HepG2 (cell line): ENCODE results near the gene PRSS27. TPM values are rescaled to one million over a fixed set of nuclear protein-coding genes. Genes with fewer than 3 reads are reported as not detected.

Experiments
- CAMTA2 ChIP-seq: sonication (generic); formaldehyde crosslinking; IDR thresholded peaks from 2 replicates; pipeline ENCODE4 v1.4.0; 2020; ENCODE audit warnings: mild to moderate bottlenecking, missing genetic modification reagents, borderline replicate concordance
- CHD2 ChIP-seq: IDR thresholded peaks from 2 replicates; pipeline ENCODE4 v1.6.1; 2011; ENCODE audit warnings: low read depth, low read length, improper control_type of control experiment
- HNF4A ChIP-seq: sonication (generic); formaldehyde crosslinking; IDR thresholded peaks from 2 replicates; pipeline ENCODE4 v1.4.0; 2020; ENCODE audit warnings: missing genetic modification reagents
- KDM5B ChIP-seq: sonication (generic); formaldehyde crosslinking; IDR thresholded peaks from 2 replicates; pipeline ENCODE4 v1.4.0; 2020; ENCODE audit warnings: missing genetic modification reagents, mild to moderate bottlenecking, borderline replicate concordance
- KLF15 ChIP-seq: sonication (generic); formaldehyde crosslinking; IDR thresholded peaks from 2 replicates; pipeline ENCODE4 v1.8.1; 2023; ENCODE audit warnings: borderline replicate concordance, mild to moderate bottlenecking, inconsistent platforms, missing genetic modification reagents, mixed read lengths
- REL ChIP-seq: sonication (generic); formaldehyde crosslinking; conservative IDR thresholded peaks from 2 replicates; pipeline ENCODE4 v1.8.0; 2022; ENCODE audit warnings: mild to moderate bottlenecking, missing genetic modification reagents, moderate library complexity
- RXRB ChIP-seq: IDR thresholded peaks from 2 replicates; pipeline ENCODE4 v1.6.1; 2016; ENCODE audit warnings: borderline replicate concordance, missing genetic modification reagents, missing compliant biosample characterization
- SALL2 ChIP-seq: sonication (generic); formaldehyde crosslinking; IDR thresholded peaks from 2 replicates; pipeline ENCODE4 v1.8.1; 2023; ENCODE audit warnings: mild to moderate bottlenecking, missing genetic modification reagents, inconsistent platforms
- TBP ChIP-seq: sonication (generic); formaldehyde crosslinking; IDR thresholded peaks from 2 replicates; pipeline ENCODE4 v1.5.0; 2020; ENCODE audit warnings: missing genetic modification reagents
- YEATS2 ChIP-seq: sonication (generic); formaldehyde crosslinking; IDR thresholded peaks from 2 replicates; pipeline ENCODE4 v1.4.0; 2020; ENCODE audit warnings: missing genetic modification reagents, borderline replicate concordance
- ZNF234 ChIP-seq: sonication (generic); formaldehyde crosslinking; conservative IDR thresholded peaks from 2 replicates; pipeline ENCODE4 v1.5.1; 2020; ENCODE audit warnings: mild to moderate bottlenecking, missing genetic modification reagents
- ZNF383 ChIP-seq: sonication (generic); formaldehyde crosslinking; IDR thresholded peaks from 2 replicates; pipeline ENCODE4 v1.4.0; 2020; ENCODE audit warnings: missing genetic modification reagents, mild to moderate bottlenecking, borderline replicate concordance
- polyA plus RNA-seq, 8 experiments: library from polyadenylated mRNA; depleted of rRNA in 3 of 8; stranded (reverse) in 7 of 8; unstranded in 1 of 8; fragments of >200 nt; fragmentation: Illumina TruSeq in 4 of 8; extraction: Trizol in 4 of 8; gene quantifications; 2 replicates each; pipeline versions ENCODE4 v1.2.1 to v1.2.3, GENCODE V29; 2011 to 2016; ENCODE audit warnings: low read depth in 4 of 8, missing spikeins in 1 of 8, mixed read lengths in 1 of 8; ENCODE audit not compliant: insufficient read depth in 1 of 8
- total RNA-seq, 5 experiments: library from RNA; depleted of rRNA; stranded (reverse); fragments of >200 nt; fragmentation: Illumina TruSeq; extraction: Trizol; gene quantifications; 2 replicates each; pipeline ENCODE4 v1.2.3, GENCODE V29; 2016; ENCODE audit warnings: low read depth in 1 of 5
- TF ChIP-seq, protein P1 (sequence below): sonication (generic); formaldehyde crosslinking; IDR thresholded peaks from 2 replicates; pipeline ENCODE4 v1.4.0; 2020; ENCODE audit warnings: missing genetic modification reagents
- TF ChIP-seq, protein P2 (sequence below): sonication (generic); formaldehyde crosslinking; IDR thresholded peaks from 2 replicates; pipeline ENCODE4 v1.5.0; 2020; ENCODE audit warnings: mild to moderate bottlenecking, missing genetic modification reagents, moderate library complexity
- TF ChIP-seq, protein P3 (sequence below): sonication (generic); formaldehyde crosslinking; IDR thresholded peaks from 2 replicates; pipeline ENCODE4 v1.8.1; 2023; ENCODE audit warnings: mild to moderate bottlenecking, missing genetic modification reagents
- TF ChIP-seq, protein P4 (sequence below): sonication (generic); formaldehyde crosslinking; IDR thresholded peaks from 2 replicates; pipeline ENCODE4 v1.4.0; 2020; ENCODE audit warnings: missing genetic modification reagents, low read depth, mild to moderate bottlenecking, borderline replicate concordance
- TF ChIP-seq, protein P5 (sequence below): IDR thresholded peaks from 2 replicates; pipeline ENCODE4 v1.6.1; 2016

Gene PRSS27
- total and polyA plus RNA-seq, 2 of the 13 experiments (the other 11 are each of a cell fraction or from before 2014, with no cell fraction given), result 0.20 to 0.73 TPM

DNA sequence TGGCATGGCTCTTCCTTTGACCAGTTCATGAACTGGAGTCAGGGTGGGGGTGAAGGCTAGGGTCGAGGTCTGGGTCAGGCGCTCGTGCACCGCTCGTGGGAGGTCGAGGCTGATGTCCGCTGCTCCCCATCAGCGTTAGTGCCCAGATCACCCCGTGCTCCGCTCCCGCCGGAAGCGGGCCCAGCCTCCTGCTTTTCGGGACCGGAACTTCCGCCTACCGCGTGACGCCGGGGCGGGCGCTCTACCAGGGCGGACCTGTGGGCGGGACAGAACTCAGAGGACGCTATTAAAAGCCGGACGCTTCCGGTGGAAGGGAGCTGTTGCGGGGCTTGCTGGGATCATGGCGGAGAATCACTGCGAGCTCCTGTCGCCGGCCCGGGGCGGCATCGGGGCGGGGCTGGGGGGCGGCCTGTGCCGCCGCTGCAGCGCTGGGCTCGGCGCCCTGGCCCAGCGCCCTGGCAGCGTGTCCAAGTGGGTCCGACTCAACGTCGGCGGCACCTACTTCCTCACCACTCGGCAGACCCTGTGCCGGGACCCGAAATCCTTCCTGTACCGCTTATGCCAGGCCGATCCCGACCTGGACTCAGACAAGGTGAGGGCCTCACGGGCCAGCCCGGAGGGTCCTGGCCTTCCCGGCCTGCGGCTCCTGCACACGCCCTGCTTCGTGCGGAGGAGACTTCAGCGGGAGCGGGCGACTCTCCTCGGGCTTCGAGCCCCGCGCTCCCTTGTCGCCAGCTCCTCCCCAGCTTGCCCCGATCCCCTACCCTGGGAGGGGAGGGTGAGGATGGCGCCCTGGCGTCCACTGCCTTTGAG, 37.6 kb downstream of the PRSS27 start, which contains the start of gene KCTD5 (continued):
- TF ChIP-seq, protein P1, sequence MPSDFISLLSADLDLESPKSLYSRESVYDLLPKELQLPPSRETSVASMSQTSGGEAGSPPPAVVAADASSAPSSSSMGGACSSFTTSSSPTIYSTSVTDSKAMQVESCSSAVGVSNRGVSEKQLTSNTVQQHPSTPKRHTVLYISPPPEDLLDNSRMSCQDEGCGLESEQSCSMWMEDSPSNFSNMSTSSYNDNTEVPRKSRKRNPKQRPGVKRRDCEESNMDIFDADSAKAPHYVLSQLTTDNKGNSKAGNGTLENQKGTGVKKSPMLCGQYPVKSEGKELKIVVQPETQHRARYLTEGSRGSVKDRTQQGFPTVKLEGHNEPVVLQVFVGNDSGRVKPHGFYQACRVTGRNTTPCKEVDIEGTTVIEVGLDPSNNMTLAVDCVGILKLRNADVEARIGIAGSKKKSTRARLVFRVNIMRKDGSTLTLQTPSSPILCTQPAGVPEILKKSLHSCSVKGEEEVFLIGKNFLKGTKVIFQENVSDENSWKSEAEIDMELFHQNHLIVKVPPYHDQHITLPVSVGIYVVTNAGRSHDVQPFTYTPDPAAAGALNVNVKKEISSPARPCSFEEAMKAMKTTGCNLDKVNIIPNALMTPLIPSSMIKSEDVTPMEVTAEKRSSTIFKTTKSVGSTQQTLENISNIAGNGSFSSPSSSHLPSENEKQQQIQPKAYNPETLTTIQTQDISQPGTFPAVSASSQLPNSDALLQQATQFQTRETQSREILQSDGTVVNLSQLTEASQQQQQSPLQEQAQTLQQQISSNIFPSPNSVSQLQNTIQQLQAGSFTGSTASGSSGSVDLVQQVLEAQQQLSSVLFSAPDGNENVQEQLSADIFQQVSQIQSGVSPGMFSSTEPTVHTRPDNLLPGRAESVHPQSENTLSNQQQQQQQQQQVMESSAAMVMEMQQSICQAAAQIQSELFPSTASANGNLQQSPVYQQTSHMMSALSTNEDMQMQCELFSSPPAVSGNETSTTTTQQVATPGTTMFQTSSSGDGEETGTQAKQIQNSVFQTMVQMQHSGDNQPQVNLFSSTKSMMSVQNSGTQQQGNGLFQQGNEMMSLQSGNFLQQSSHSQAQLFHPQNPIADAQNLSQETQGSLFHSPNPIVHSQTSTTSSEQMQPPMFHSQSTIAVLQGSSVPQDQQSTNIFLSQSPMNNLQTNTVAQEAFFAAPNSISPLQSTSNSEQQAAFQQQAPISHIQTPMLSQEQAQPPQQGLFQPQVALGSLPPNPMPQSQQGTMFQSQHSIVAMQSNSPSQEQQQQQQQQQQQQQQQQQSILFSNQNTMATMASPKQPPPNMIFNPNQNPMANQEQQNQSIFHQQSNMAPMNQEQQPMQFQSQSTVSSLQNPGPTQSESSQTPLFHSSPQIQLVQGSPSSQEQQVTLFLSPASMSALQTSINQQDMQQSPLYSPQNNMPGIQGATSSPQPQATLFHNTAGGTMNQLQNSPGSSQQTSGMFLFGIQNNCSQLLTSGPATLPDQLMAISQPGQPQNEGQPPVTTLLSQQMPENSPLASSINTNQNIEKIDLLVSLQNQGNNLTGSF (CRISPR knock-in tag), result peak; percentile 46; the same call in 1 of the 2 replicates
- TF ChIP-seq, protein P2, sequence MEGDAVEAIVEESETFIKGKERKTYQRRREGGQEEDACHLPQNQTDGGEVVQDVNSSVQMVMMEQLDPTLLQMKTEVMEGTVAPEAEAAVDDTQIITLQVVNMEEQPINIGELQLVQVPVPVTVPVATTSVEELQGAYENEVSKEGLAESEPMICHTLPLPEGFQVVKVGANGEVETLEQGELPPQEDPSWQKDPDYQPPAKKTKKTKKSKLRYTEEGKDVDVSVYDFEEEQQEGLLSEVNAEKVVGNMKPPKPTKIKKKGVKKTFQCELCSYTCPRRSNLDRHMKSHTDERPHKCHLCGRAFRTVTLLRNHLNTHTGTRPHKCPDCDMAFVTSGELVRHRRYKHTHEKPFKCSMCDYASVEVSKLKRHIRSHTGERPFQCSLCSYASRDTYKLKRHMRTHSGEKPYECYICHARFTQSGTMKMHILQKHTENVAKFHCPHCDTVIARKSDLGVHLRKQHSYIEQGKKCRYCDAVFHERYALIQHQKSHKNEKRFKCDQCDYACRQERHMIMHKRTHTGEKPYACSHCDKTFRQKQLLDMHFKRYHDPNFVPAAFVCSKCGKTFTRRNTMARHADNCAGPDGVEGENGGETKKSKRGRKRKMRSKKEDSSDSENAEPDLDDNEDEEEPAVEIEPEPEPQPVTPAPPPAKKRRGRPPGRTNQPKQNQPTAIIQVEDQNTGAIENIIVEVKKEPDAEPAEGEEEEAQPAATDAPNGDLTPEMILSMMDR (CRISPR knock-in tag), result peak; percentile 14; the same call in 1 of the 2 replicates
- peak; percentile 53; the same call in 1 of the 2 replicates for TF ChIP-seq HNF4A (CRISPR knock-in tag)
- TF ChIP-seq ZNF234 (CRISPR knock-in tag), result no peak
- peak; percentile 63 for TF ChIP-seq CHD2
- TF ChIP-seq TBP (CRISPR knock-in tag), result no peak
- no peak for TF ChIP-seq CAMTA2
- peak; percentile 76 for TF ChIP-seq SALL2 (CRISPR knock-in tag)
- TF ChIP-seq, protein P3, sequence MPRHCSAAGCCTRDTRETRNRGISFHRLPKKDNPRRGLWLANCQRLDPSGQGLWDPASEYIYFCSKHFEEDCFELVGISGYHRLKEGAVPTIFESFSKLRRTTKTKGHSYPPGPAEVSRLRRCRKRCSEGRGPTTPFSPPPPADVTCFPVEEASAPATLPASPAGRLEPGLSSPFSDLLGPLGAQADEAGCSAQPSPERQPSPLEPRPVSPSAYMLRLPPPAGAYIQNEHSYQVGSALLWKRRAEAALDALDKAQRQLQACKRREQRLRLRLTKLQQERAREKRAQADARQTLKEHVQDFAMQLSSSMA, result peak; percentile 89; the same call in 1 of the 2 replicates
- TF ChIP-seq YEATS2 (CRISPR knock-in tag), result peak; percentile 99
- TF ChIP-seq, protein P4, sequence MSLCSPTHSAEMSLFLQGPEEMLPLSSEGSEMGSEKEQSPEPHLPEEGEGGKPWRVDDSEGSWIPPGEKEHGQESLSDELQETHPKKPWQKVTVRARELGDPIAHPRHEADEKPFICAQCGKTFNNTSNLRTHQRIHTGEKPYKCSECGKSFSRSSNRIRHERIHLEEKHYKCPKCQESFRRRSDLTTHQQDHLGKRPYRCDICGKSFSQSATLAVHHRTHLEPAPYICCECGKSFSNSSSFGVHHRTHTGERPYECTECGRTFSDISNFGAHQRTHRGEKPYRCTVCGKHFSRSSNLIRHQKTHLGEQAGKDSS (CRISPR knock-in tag), result peak; percentile 93
- peak; percentile 85 for TF ChIP-seq RXRB (CRISPR knock-in tag)
- peak; percentile 70; the same call in 1 of the 2 replicates for TF ChIP-seq ZNF383 (CRISPR knock-in tag)
- TF ChIP-seq KDM5B (CRISPR knock-in tag), result peak; percentile 72; the same call in 1 of the 2 replicates
- TF ChIP-seq, protein P5, sequence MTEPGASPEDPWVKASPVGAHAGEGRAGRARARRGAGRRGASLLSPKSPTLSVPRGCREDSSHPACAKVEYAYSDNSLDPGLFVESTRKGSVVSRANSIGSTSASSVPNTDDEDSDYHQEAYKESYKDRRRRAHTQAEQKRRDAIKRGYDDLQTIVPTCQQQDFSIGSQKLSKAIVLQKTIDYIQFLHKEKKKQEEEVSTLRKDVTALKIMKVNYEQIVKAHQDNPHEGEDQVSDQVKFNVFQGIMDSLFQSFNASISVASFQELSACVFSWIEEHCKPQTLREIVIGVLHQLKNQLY, result peak; percentile 68; the same call in 1 of the 2 replicates
- no peak; the same call in 1 of the 2 replicates for TF ChIP-seq KLF15 (CRISPR knock-in tag)
- peak; percentile 69; the same call in 1 of the 2 replicates for TF ChIP-seq REL (CRISPR knock-in tag)
